K562 (cell line): ENCODE results near the gene UNC45A. TPM values are rescaled to one million over a fixed set of nuclear protein-coding genes. Genes with fewer than 3 reads are reported as not detected.
A peak's percentile ranks its signal among the peaks of the same experiment; 100 is the strongest.

Experiments used
- BCL6 ChIP-seq: fragments of 250-450 bp; sonication (Bioruptor Pico); IDR thresholded peaks from 2 replicates; pipeline ENCODE4 v1.4.0; 2020
- BRCA1 ChIP-seq, 2 experiments: fragments of 450-650 bp in 1 of 2; sonication (generic) in 1 of 2; formaldehyde crosslinking in 1 of 2; IDR thresholded peaks; 2 replicates each; pipeline versions ENCODE4 v1.5.0 to v1.6.1; 2017 to 2020; ENCODE audit warnings: mild to moderate bottlenecking in 1 of 2, missing genetic modification reagents in 1 of 2
- BRF1 ChIP-seq: IDR thresholded peaks from 3 replicates; pipeline ENCODE4 v1.6.1; 2011; ENCODE audit warnings: borderline replicate concordance, mild to moderate bottlenecking; ENCODE audit not compliant: insufficient read length; ENCODE audit errors: extremely low read depth
- HLTF ChIP-seq: fragments of 450-650 bp; IDR thresholded peaks from 2 replicates; pipeline ENCODE4 v1.6.1; 2016
- NCOA6 ChIP-seq: fragments of 450-650 bp; IDR thresholded peaks from 2 replicates; pipeline ENCODE4 v1.6.1; 2017; ENCODE audit warnings: mild to moderate bottlenecking
- NFE2 ChIP-seq: IDR thresholded peaks from 2 replicates; pipeline ENCODE4 v1.6.1; 2014; ENCODE audit warnings: antibody characterized with exemption, low read depth
- NFE2L1 ChIP-seq: fragments of 450-650 bp; IDR thresholded peaks from 2 replicates; pipeline ENCODE4 v1.6.1; 2016; ENCODE audit warnings: missing genetic modification characterization, low read depth, mild to moderate bottlenecking, missing compliant biosample characterization, moderate library complexity, borderline replicate concordance
- PURB ChIP-seq: sonication (generic); formaldehyde crosslinking; IDR thresholded peaks from 2 replicates; pipeline ENCODE4 v1.9.0; 2021; ENCODE audit warnings: low read depth, mild to moderate bottlenecking, missing genetic modification reagents
- RAD51 ChIP-seq: fragments of 450-650 bp; IDR thresholded peaks from 2 replicates; pipeline ENCODE4 v1.7.1; 2016; ENCODE audit warnings: low read depth, mild to moderate bottlenecking, borderline replicate concordance
- RB1 ChIP-seq: fragments of 450-650 bp; IDR thresholded peaks from 2 replicates; pipeline ENCODE4 v1.6.1; 2017; ENCODE audit warnings: low read depth, mild to moderate bottlenecking
- RNF2 ChIP-seq: sonication (generic); IDR thresholded peaks from 2 replicates; pipeline ENCODE4 v1.6.1; 2016
- SIX5 ChIP-seq, 2 experiments: IDR thresholded peaks; 2 replicates each; pipeline ENCODE4 v1.6.1; 2011; ENCODE audit warnings: low read length in 2 of 2, borderline replicate concordance in 1 of 2, low read depth in 1 of 2, mild to moderate bottlenecking in 1 of 2, moderate library complexity in 1 of 2; ENCODE audit not compliant: insufficient read depth in 1 of 2
- TSC22D4 ChIP-seq: fragments of 450-650 bp; IDR thresholded peaks from 2 replicates; pipeline ENCODE4 v1.6.1; 2016; ENCODE audit warnings: missing genetic modification characterization, missing biosample characterization, control low read depth
- ZNF274 ChIP-seq: IDR thresholded peaks from 2 replicates; pipeline ENCODE4 v1.6.1; 2011; ENCODE audit warnings: low read depth, mild to moderate bottlenecking, low read length, moderate library complexity, borderline replicate concordance
- ZNF717 ChIP-seq: fragments of 250-450 bp; sonication (Bioruptor Pico); IDR thresholded peaks from 2 replicates; pipeline ENCODE4 v1.5.0; 2021
- polyA plus RNA-seq, 8 experiments: library from polyadenylated mRNA; depleted of rRNA in 4 of 8; stranded (reverse) in 5 of 8; unstranded in 3 of 8; fragments of >200 nt; fragmentation: Nextera tagmentation in 2 of 8; fragmentation: Illumina TruSeq in 1 of 8; extraction: Ambion mirVana in 2 of 8; extraction: Trizol in 1 of 8; gene quantifications; 2 replicates each; pipeline versions ENCODE4 v1.2.1 to v1.2.3, GENCODE V29; 2011 to 2014; ENCODE audit warnings: inconsistent platforms in 1 of 8, missing spikeins in 1 of 8
- total RNA-seq, 7 experiments: library from RNA; depleted of rRNA in 6 of 7; stranded (reverse); fragments of >200 nt in 6 of 7; fragmentation: Illumina TruSeq in 2 of 7; extraction: Trizol in 2 of 7; gene quantifications; 2 replicates each; pipeline versions ENCODE4 v1.2.1 to v1.2.3, GENCODE V29; 2011 to 2021; ENCODE audit warnings: low replicate concordance in 1 of 7
- TF ChIP-seq, protein P1 (sequence below): fragments of 250-450 bp; sonication (Bioruptor Pico); IDR thresholded peaks from 2 replicates; pipeline ENCODE4 v1.5.1; 2021; ENCODE audit warnings: mild to moderate bottlenecking
- TF ChIP-seq, protein P2 (sequence below): IDR thresholded peaks from 2 replicates; pipeline ENCODE4 v1.6.1; 2011; ENCODE audit not compliant: insufficient read length; ENCODE audit errors: extremely low read depth
- TF ChIP-seq, protein P3 (sequence below), 2 experiments: fragments of 450-650 bp; IDR thresholded peaks; 2 replicates each; pipeline ENCODE4 v1.6.1; 2018; ENCODE audit warnings: mild to moderate bottlenecking in 2 of 2, low read depth in 1 of 2; ENCODE audit not compliant: partially characterized antibody in 2 of 2
- TF ChIP-seq, protein P4 (sequence below), 3 experiments: IDR thresholded peaks in 2 of 3; conservative IDR thresholded peaks in 1 of 3; 2 replicates each; pipeline ENCODE4 v1.5.1; 2011 to 2012; ENCODE audit warnings: low read length in 3 of 3, mild to moderate bottlenecking in 3 of 3, control low read depth in 2 of 3, improper control_type of control experiment in 1 of 3, inconsistent platforms in 1 of 3, low read depth in 1 of 3, mixed read lengths in 1 of 3, moderate library complexity in 1 of 3; ENCODE audit not compliant: insufficient read depth in 2 of 3

Gene UNC45A
- total and polyA plus RNA-seq, 9 of the 15 experiments (the other 6 are each of a cell fraction or from before 2014, with no cell fraction given), result 22.4 to 79.3 (median 43.7) TPM

DNA sequence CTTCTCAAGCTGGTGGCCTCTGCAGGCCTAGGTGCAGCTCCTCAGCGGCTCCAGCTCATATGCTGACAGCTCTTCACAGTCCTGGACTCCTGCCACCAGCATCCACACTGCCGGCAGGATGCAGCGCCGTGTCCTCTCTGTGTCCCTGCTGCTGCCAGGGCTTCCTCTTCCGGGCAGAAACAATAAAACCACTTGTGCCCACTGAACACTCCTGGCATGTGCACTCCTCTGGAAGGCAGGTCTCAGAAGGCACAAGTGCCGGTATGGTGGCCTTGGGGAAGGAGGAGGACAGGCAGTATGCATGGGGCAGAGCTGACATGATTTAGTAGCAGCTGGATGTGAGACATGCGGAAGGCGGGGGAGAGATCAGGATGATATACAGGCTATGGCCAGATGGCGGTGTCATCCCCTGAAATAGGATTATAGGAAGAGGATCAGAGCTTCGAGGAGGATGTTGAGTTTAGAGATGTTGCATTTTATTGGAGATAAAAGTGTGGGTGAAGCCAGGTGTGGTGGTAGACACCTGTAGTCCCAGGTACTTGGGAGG, 39.4 kb upstream of the UNC45A start (continued):
- TF ChIP-seq, protein P1, sequence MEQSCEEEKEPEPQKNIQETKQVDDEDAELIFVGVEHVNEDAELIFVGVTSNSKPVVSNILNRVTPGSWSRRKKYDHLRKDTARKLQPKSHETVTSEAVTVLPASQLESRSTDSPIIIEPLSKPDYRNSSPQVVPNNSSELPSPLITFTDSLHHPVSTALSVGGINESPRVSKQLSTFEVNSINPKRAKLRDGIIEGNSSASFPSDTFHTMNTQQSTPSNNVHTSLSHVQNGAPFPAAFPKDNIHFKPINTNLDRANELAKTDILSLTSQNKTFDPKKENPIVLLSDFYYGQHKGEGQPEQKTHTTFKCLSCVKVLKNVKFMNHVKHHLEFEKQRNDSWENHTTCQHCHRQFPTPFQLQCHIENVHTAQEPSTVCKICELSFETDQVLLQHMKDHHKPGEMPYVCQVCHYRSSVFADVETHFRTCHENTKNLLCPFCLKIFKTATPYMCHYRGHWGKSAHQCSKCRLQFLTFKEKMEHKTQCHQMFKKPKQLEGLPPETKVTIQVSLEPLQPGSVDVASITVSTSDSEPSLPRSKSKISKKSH (CRISPR knock-in tag), result no peak
- TF ChIP-seq NFE2, result peak; percentile 24; the same call in 1 of the 2 replicates
- no peak for TF ChIP-seq NCOA6
- no peak for TF ChIP-seq RAD51
- TF ChIP-seq TSC22D4 (tag), result no peak
- TF ChIP-seq HLTF, result no peak
- no peak for TF ChIP-seq ZNF717 (CRISPR knock-in tag)
- no peak for TF ChIP-seq BRCA1 (IDR thresholded peaks at IDR 0.05)
- no peak for TF ChIP-seq BRCA1 (CRISPR knock-in tag; IDR thresholded peaks at IDR 0.05)
- TF ChIP-seq PURB (CRISPR knock-in tag), result no peak
- TF ChIP-seq, protein P2, sequence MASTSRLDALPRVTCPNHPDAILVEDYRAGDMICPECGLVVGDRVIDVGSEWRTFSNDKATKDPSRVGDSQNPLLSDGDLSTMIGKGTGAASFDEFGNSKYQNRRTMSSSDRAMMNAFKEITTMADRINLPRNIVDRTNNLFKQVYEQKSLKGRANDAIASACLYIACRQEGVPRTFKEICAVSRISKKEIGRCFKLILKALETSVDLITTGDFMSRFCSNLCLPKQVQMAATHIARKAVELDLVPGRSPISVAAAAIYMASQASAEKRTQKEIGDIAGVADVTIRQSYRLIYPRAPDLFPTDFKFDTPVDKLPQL, result no peak
- TF ChIP-seq RNF2, result no peak
- TF ChIP-seq BCL6 (CRISPR knock-in tag), result no peak
- TF ChIP-seq, protein P3, sequence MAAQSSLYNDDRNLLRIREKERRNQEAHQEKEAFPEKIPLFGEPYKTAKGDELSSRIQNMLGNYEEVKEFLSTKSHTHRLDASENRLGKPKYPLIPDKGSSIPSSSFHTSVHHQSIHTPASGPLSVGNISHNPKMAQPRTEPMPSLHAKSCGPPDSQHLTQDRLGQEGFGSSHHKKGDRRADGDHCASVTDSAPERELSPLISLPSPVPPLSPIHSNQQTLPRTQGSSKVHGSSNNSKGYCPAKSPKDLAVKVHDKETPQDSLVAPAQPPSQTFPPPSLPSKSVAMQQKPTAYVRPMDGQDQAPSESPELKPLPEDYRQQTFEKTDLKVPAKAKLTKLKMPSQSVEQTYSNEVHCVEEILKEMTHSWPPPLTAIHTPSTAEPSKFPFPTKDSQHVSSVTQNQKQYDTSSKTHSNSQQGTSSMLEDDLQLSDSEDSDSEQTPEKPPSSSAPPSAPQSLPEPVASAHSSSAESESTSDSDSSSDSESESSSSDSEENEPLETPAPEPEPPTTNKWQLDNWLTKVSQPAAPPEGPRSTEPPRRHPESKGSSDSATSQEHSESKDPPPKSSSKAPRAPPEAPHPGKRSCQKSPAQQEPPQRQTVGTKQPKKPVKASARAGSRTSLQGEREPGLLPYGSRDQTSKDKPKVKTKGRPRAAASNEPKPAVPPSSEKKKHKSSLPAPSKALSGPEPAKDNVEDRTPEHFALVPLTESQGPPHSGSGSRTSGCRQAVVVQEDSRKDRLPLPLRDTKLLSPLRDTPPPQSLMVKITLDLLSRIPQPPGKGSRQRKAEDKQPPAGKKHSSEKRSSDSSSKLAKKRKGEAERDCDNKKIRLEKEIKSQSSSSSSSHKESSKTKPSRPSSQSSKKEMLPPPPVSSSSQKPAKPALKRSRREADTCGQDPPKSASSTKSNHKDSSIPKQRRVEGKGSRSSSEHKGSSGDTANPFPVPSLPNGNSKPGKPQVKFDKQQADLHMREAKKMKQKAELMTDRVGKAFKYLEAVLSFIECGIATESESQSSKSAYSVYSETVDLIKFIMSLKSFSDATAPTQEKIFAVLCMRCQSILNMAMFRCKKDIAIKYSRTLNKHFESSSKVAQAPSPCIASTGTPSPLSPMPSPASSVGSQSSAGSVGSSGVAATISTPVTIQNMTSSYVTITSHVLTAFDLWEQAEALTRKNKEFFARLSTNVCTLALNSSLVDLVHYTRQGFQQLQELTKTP (IDR thresholded peaks at IDR 0.05; ENCODE audit: low read depth in 1 of 2, partially characterized antibody in 2 of 2), result peak in 1 of 2 experiments; percentile 50
- no peak for TF ChIP-seq RB1
- no peak for TF ChIP-seq NFE2L1 (tag)
- TF ChIP-seq BRF1, result no peak
- TF ChIP-seq SIX5 (IDR thresholded peaks at IDR 0.05; ENCODE audit: borderline replicate concordance in 1 of 2, insufficient read depth in 1 of 2, low read depth in 1 of 2, low read length in 2 of 2), result no peak
- TF ChIP-seq, protein P4, sequence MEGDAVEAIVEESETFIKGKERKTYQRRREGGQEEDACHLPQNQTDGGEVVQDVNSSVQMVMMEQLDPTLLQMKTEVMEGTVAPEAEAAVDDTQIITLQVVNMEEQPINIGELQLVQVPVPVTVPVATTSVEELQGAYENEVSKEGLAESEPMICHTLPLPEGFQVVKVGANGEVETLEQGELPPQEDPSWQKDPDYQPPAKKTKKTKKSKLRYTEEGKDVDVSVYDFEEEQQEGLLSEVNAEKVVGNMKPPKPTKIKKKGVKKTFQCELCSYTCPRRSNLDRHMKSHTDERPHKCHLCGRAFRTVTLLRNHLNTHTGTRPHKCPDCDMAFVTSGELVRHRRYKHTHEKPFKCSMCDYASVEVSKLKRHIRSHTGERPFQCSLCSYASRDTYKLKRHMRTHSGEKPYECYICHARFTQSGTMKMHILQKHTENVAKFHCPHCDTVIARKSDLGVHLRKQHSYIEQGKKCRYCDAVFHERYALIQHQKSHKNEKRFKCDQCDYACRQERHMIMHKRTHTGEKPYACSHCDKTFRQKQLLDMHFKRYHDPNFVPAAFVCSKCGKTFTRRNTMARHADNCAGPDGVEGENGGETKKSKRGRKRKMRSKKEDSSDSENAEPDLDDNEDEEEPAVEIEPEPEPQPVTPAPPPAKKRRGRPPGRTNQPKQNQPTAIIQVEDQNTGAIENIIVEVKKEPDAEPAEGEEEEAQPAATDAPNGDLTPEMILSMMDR (IDR thresholded peaks at IDR 0.05 in 2 of 3, conservative IDR thresholded peaks at IDR 0.05 in 1 of 3; ENCODE audit: insufficient read depth in 2 of 3, low read depth in 1 of 3, low read length in 3 of 3), result peak; percentile 57 to 72 (median 64)
- TF ChIP-seq ZNF274, result no peak
